ENCODE measurements around the gene VAMP1. TPM values are rescaled to one million over a fixed set of nuclear protein-coding genes. Genes with fewer than 3 reads are reported as not detected.
"Not testable (repeated sequence)": the region's sequence is repeated elsewhere in the genome, so short reads cannot be mapped to it uniquely, and the experiment has no call there.

VAMP1 gene
- total RNA-seq, 2 donors from 2014 or later = 2.9 to 5.9 TPM

DNA sequence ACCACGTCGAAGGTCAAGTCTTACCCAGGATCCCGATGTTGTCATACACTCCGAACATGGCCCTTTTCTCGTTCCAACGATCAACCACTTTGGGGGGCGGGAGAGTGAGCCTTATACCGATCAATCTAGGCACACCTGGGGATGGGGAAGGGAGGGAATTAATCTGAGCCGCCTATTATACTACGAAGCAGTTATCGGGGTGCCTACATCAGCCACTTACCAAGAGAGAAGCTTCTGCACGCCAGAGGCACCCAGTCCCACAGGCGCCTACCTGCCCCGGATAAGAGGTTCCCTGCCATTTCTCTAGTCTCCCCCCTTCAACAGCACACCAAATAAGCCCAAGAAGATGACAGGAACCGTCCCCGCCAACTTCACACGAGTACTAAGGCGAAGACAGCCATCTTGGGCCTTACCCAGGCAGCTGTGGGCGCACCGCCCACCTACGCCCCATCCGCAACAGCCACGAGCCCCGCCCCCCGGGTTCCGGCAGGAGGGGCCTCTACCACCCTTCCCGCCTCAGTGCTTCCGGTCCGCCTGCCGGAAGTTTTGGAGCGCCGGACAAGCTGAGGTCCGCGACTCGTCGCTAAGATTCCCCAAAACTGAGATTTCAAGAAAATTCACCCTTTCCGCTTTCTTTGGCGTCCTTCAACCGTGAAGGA, 22.5 kb upstream of the VAMP1 start, which contains the start of gene MRPL51:
MRPL51 (minus strand) TSS at position 425 of the 659 bp plus-strand sequence; CDS start at position 299, 126 bp downstream.
- peaks cover 23% of the 10 kb centered on the region for H3K4me1 ChIP-seq
- DNase-seq (peak; percentile 96 to 98 (median 97)), ATAC-seq (peak; percentile 95)
- H3K36me3 ChIP-seq (replicated peaks in 1 of 2; ENCODE audit: insufficient read depth in 1 of 2, low read depth in 2 of 2) = no peaks in the 10 kb centered on the region
- peak within 1 kb of the TSS; percentile 70 to 93 (median 90) for H3K27ac ChIP-seq
- WGBS, 2 donors = 1% methylated on average over 18 to 39 of the region's 39 CpGs
- H3K27me3 ChIP-seq = no peaks in the 10 kb centered on the region
- no peaks in the 10 kb centered on the region for H3K9me3 ChIP-seq
- peak within 1 kb of the TSS; percentile 24 to 71 for H3K4me3 ChIP-seq
- peak; percentile 31 to 88 (median 83) for TF ChIP-seq POLR2A (IDR thresholded peaks at IDR 0.05)
- TF ChIP-seq, protein P1, sequence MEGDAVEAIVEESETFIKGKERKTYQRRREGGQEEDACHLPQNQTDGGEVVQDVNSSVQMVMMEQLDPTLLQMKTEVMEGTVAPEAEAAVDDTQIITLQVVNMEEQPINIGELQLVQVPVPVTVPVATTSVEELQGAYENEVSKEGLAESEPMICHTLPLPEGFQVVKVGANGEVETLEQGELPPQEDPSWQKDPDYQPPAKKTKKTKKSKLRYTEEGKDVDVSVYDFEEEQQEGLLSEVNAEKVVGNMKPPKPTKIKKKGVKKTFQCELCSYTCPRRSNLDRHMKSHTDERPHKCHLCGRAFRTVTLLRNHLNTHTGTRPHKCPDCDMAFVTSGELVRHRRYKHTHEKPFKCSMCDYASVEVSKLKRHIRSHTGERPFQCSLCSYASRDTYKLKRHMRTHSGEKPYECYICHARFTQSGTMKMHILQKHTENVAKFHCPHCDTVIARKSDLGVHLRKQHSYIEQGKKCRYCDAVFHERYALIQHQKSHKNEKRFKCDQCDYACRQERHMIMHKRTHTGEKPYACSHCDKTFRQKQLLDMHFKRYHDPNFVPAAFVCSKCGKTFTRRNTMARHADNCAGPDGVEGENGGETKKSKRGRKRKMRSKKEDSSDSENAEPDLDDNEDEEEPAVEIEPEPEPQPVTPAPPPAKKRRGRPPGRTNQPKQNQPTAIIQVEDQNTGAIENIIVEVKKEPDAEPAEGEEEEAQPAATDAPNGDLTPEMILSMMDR (IDR thresholded peaks at IDR 0.05) = peak in 1 of 7 experiments; percentile 24
- intact Hi-C loops (cut with DNase I) = no loop called here

DNA sequence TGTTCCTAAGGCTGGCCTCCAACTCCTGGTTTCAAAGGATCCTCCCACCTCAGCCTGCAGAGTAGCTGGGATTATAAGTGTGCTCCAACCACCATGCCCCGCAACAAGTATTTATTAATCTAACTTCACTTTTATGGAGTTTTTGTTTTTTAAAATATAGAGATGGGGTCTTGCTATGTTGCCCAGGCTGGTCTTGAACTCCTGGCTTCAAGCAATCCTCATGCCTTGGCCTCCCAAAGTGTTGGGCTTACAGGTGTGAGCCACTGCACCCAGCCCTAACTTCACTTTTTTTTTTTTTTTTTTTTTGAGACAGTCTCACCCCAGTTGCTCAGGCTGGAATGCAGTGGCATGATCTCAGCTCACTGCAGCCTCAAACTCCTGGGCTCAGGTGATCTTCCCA, 20.2 kb upstream of the VAMP1 start:
- H3K36me3 ChIP-seq (replicated peaks in 1 of 2; ENCODE audit: insufficient read depth in 1 of 2, low read depth in 2 of 2); intact Hi-C loops (cut with DNase I); DNase-seq; H3K27me3 ChIP-seq; H3K4me3 ChIP-seq; H3K9me3 ChIP-seq; H3K27ac ChIP-seq; ATAC-seq: not testable (repeated sequence)
- 95 to 100% methylated on average over 1 of the region's 1 CpG for WGBS, 2 donors
- H3K4me1 ChIP-seq = peaks cover 23% of the 10 kb centered on the region

DNA sequence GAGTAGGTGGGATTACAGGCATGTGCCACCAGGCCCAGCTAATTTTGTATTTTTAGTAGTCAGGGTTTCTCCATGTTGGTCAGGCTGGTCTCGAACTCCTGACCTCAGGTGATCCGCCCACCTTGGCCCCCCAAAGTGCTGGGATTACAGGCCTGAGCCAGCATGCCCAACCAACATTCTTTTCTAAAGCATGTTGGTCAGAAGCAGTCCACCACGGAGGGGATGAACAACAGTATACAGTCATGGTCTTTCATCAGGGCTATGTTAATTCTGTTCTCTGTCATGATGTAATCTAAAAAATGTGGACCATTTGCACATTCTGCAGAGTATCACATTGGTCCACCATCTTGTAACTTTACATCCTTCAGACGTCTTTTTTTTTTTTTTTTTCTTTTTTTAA, 19.0 kb upstream of the VAMP1 start:
- no peaks in the 10 kb centered on the region for H3K36me3 ChIP-seq (replicated peaks in 1 of 2; ENCODE audit: insufficient read depth in 1 of 2, low read depth in 2 of 2)
- intact Hi-C loops (cut with DNase I) = no loop called here
- no peaks in the 10 kb centered on the region for H3K27me3 ChIP-seq
- no peak overlapping the region for H3K4me3 ChIP-seq
- 55 to 57% methylated on average over 4 of the region's 4 CpGs for WGBS, 2 donors
- H3K4me1 ChIP-seq = peaks cover 11% of the 10 kb centered on the region
- no peak for ATAC-seq
- DNase-seq = no peak
- H3K27ac ChIP-seq = no peak overlapping the region
- no peaks in the 10 kb centered on the region for H3K9me3 ChIP-seq
- no peak for TF ChIP-seq POLR2A (IDR thresholded peaks at IDR 0.05)
- TF ChIP-seq, protein P1 (IDR thresholded peaks at IDR 0.05) = no peak

DNA sequence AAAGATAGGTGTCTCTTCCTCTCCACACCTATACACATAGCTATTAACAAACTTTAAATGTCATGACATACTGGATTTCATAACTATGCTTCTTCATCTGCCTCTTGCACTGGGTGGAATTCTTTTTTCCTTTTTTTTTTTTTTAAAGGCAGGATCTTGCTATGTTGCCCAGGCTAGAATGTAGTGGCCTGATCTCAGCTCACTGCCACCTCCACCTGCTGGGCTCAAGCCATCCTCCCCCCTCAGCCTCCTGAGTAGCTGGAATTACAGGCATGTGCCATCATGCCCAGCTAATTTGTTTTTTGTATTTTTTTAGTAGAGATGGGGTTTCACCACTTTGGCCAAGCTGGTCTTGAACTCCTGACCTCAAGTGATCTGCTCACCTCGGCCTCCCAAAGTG, 17.8 kb upstream of the VAMP1 start:
- 80 to 82% methylated on average over 1 of the region's 1 CpG for WGBS, 2 donors

DNA sequence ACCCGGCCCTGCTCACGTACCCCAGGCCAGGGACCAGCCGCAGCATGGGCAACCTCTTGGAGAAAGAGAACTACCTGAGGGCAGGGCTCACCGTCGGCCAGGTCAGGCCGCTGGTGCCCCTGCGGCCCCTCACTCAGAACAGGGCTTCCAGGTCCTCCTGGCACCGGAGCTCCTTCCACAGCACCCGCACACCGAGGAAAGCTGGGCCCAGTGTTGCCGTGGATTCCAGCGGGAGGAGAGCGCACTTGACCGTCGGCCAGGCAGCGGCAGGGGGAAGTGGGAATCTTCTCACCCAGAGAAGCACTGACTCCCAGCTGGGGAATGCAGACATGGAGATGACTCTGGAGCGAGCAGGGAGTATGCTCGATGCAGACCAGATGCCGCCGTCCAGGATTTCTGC, 7.9 kb upstream of the VAMP1 start:
- intact Hi-C loops (cut with DNase I) = no loop called here
- no peak overlapping the region for H3K27ac ChIP-seq
- no peaks in the 10 kb centered on the region for H3K27me3 ChIP-seq
- H3K36me3 ChIP-seq (replicated peaks in 1 of 2; ENCODE audit: insufficient read depth in 1 of 2, low read depth in 2 of 2) = no peaks in the 10 kb centered on the region
- TF ChIP-seq, protein P1 (IDR thresholded peaks at IDR 0.05) = no peak
- DNase-seq = no peak
- no peaks in the 10 kb centered on the region for H3K4me1 ChIP-seq
- H3K9me3 ChIP-seq = no peaks in the 10 kb centered on the region
- H3K4me3 ChIP-seq = no peak overlapping the region
- WGBS, 2 donors = 69 to 80% methylated on average over 16 to 20 of the region's 20 CpGs
- ATAC-seq = no peak

More for the DNA sequence above, 17.8 kb upstream of the VAMP1 start:
- Histone ChIP-seq H3K9me3 (no peaks in the 10 kb centered on the region), H3K27me3 (no peaks in the 10 kb centered on the region), H3K4me1 (peaks cover 8% of the 10 kb centered on the region), H3K36me3 (replicated peaks in 1 of 2; ENCODE audit: insufficient read depth in 1 of 2, low read depth in 2 of 2) (no peaks in the 10 kb centered on the region), H3K27ac (no peak overlapping the region), H3K4me3 (no peak overlapping the region)
- ATAC-seq (no peak), DNase-seq (no peak)
- no peak for TF ChIP-seq POLR2A (IDR thresholded peaks at IDR 0.05)
- TF ChIP-seq, protein P1 (IDR thresholded peaks at IDR 0.05) = no peak
- intact Hi-C loops (cut with DNase I) = no loop called here

DNA sequence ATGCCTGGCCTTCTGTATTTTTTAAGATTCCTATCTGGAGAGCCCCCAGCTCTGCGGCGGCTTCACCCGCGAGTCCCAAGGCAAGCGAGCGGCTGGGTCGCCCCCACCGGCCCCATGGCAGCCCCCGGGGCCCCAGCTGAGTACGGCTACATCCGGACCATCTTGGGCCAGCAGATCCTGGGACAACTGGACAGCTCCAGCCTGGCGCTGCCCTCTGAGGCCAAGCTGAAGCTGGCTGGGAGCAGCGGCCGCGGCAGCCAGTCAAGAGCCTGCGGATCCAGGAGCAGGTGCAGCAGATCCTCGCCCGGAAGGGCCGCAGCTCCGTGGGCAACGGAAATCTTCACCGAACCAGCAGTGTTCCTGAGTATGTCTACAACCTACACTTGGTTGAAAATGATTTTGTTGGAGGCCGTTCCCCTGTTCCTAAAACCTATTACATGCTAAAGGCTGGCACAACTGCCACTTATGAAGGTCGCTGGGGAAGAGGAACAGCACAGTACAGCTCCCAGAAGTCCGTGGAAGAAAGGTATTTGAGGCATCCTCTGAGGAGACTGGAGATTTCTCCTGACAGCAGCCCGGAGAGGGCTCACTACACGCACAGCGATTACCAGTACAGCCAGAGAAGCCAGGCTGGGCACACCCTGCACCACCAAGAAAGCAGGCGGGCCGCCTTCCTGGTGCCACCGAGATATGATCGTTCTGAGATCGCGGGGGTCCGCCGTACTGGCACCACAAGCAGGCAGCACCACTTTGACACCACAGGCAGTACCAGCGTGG, 7.3 kb upstream of the VAMP1 start:
- H3K4me1 ChIP-seq; H3K9me3 ChIP-seq; H3K27ac ChIP-seq; DNase-seq; H3K27me3 ChIP-seq; intact Hi-C loops (cut with DNase I); H3K36me3 ChIP-seq (replicated peaks in 1 of 2; ENCODE audit: insufficient read depth in 1 of 2, low read depth in 2 of 2); ATAC-seq; H3K4me3 ChIP-seq: not testable (repeated sequence)
- 80 to 85% methylated on average over 18 to 37 of the region's 37 CpGs for WGBS, 2 donors

Measured in body of pancreas (tissue), 4 donors.